Activated naive CD8-positive, alpha-beta T cell treated with anti-CD3 and anti-CD28 coated beads, Interleukin-2, amount 50 U/mL, for 24 hours (primary cell): ENCODE results near the gene NTRK1.

Experiments used
- ATAC-seq: fragments of 150-1000 bp; cut with Tn5 transposase; one replicate; pipeline ENCODE4 v1.10.0; 2021
- DNase-seq: peaks from one replicate; pipeline ENCODE4 v3.0.0; 2021
- H3K27ac Mint-ChIP-seq: one replicate; pipeline ENCODE4 v1.8.0; 2021; ENCODE audit warnings: mild to moderate bottlenecking, mixed read lengths
- H3K27me3 Mint-ChIP-seq: one replicate; pipeline ENCODE4 v1.8.0; 2021; ENCODE audit warnings: mixed read lengths
- H3K36me3 Mint-ChIP-seq: one replicate; pipeline ENCODE4 v1.8.0; 2021; ENCODE audit warnings: low read depth, mixed read lengths
- H3K4me1 Mint-ChIP-seq: one replicate; pipeline ENCODE4 v1.8.0; 2021; ENCODE audit warnings: mixed read lengths
- H3K4me3 Mint-ChIP-seq: one replicate; pipeline ENCODE4 v1.8.0; 2021; ENCODE audit warnings: mild to moderate bottlenecking, moderate library complexity, mixed read lengths
- H3K9me3 Mint-ChIP-seq: one replicate; pipeline ENCODE4 v1.8.0; 2021; ENCODE audit warnings: mixed read lengths

NTRK1 gene

GRCh38 chr1:156899956-156900718, 39.5 kb downstream of the NTRK1 start:
- DNase-seq = no peak
- Mint-ChIP-seq H3K27ac (no peak overlapping the region), H3K4me1 (peaks cover 4% of the 10 kb centered on the region), H3K9me3 (no peaks in the 10 kb centered on the region), H3K4me3 (no peak overlapping the region), H3K27me3 (peaks cover 34% of the 10 kb centered on the region), H3K36me3 (no peaks in the 10 kb centered on the region)
- no peak for ATAC-seq

GRCh38 chr1:156900896-156901589, 40.4 kb downstream of the NTRK1 start:
- ATAC-seq = no peak

GRCh38 chr1:156901590-156901900, 40.9 kb downstream of the NTRK1 start:
- peaks cover 30% of the 10 kb centered on the region for H3K27me3 Mint-ChIP-seq
- no peaks in the 10 kb centered on the region for H3K36me3 Mint-ChIP-seq
- H3K9me3 Mint-ChIP-seq = no peaks in the 10 kb centered on the region
- H3K27ac Mint-ChIP-seq = no peak overlapping the region
- H3K4me3 Mint-ChIP-seq = no peak overlapping the region
- DNase-seq (no peak), ATAC-seq (no peak)
- H3K4me1 Mint-ChIP-seq = peaks cover 4% of the 10 kb centered on the region

More at GRCh38 chr1:156900896-156901589, 40.4 kb downstream of the NTRK1 start:
- Mint-ChIP-seq H3K4me1 (peaks cover 4% of the 10 kb centered on the region), H3K36me3 (no peaks in the 10 kb centered on the region), H3K27ac (no peak overlapping the region), H3K9me3 (no peaks in the 10 kb centered on the region), H3K4me3 (no peak overlapping the region), H3K27me3 (peaks cover 30% of the 10 kb centered on the region)
- DNase-seq = no peak

GRCh38 chr1:156901966-156902915, 41.6 kb downstream of the NTRK1 start:
- H3K27ac Mint-ChIP-seq = no peak overlapping the region

GRCh38 chr1:156903328-156904091, 42.8 kb downstream of the NTRK1 start:
- Mint-ChIP-seq H3K36me3 (no peaks in the 10 kb centered on the region), H3K9me3 (no peaks in the 10 kb centered on the region), H3K4me3 (no peak overlapping the region), H3K27ac (no peak overlapping the region), H3K4me1 (peaks cover 2% of the 10 kb centered on the region), H3K27me3 (peaks cover 17% of the 10 kb centered on the region)
- no peak for ATAC-seq
- no peak for DNase-seq

More at GRCh38 chr1:156901966-156902915, 41.6 kb downstream of the NTRK1 start:
- peaks cover 6% of the 10 kb centered on the region for H3K4me1 Mint-ChIP-seq
- no peak overlapping the region for H3K4me3 Mint-ChIP-seq
- H3K27me3 Mint-ChIP-seq = peaks cover 28% of the 10 kb centered on the region
- no peak for DNase-seq
- ATAC-seq = no peak
- H3K9me3 Mint-ChIP-seq = no peaks in the 10 kb centered on the region
- no peaks in the 10 kb centered on the region for H3K36me3 Mint-ChIP-seq

GRCh38 chr1:156904187-156904959, 43.7 kb downstream of the NTRK1 start:
- H3K27ac Mint-ChIP-seq = no peak overlapping the region
- no peaks in the 10 kb centered on the region for H3K36me3 Mint-ChIP-seq
- peaks cover 11% of the 10 kb centered on the region for H3K27me3 Mint-ChIP-seq
- H3K9me3 Mint-ChIP-seq = no peaks in the 10 kb centered on the region
- H3K4me3 Mint-ChIP-seq = no peak overlapping the region
- DNase-seq = no peak
- no peak for ATAC-seq
- peaks cover 2% of the 10 kb centered on the region for H3K4me1 Mint-ChIP-seq

GRCh38 chr1:156905176-156905575, 44.5 kb downstream of the NTRK1 start:
- ATAC-seq = no peak
- Mint-ChIP-seq H3K4me1 (peaks cover 2% of the 10 kb centered on the region), H3K27ac (no peak overlapping the region), H3K27me3 (peaks cover 9% of the 10 kb centered on the region), H3K9me3 (no peaks in the 10 kb centered on the region), H3K36me3 (no peaks in the 10 kb centered on the region), H3K4me3 (no peak overlapping the region)
- no peak for DNase-seq

- peaks cover 6% of the 10 kb centered on the region for H3K27me3 Mint-ChIP-seq
- no peak for ATAC-seq
- H3K9me3 Mint-ChIP-seq = no peaks in the 10 kb centered on the region
- H3K27ac Mint-ChIP-seq = no peak overlapping the region
- no peak for DNase-seq
- no peak overlapping the region for H3K4me3 Mint-ChIP-seq
- H3K4me1 Mint-ChIP-seq = peaks cover 2% of the 10 kb centered on the region
- H3K36me3 Mint-ChIP-seq = no peaks in the 10 kb centered on the region
These were observed 45.0 kb downstream of the NTRK1 start for GRCh38 chr1:156905651-156906050.

- H3K36me3 Mint-ChIP-seq = no peaks in the 10 kb centered on the region
- no peak for DNase-seq
- ATAC-seq = no peak
These were observed 45.7 kb downstream of the NTRK1 start for GRCh38 chr1:156906206-156906906.

GRCh38 chr1:156908541-156908940, 47.9 kb downstream of the NTRK1 start:
- Mint-ChIP-seq H3K4me3 (no peak overlapping the region), H3K27ac (no peak overlapping the region), H3K36me3 (no peaks in the 10 kb centered on the region), H3K4me1 (peaks cover 2% of the 10 kb centered on the region), H3K27me3 (peaks cover 8% of the 10 kb centered on the region), H3K9me3 (no peaks in the 10 kb centered on the region)
- ATAC-seq (no peak), DNase-seq (no peak)

More at GRCh38 chr1:156906206-156906906, 45.7 kb downstream of the NTRK1 start:
- H3K27me3 Mint-ChIP-seq = peaks cover 11% of the 10 kb centered on the region
- no peak overlapping the region for H3K4me3 Mint-ChIP-seq
- peaks cover 2% of the 10 kb centered on the region for H3K4me1 Mint-ChIP-seq
- no peaks in the 10 kb centered on the region for H3K9me3 Mint-ChIP-seq
- no peak overlapping the region for H3K27ac Mint-ChIP-seq

GRCh38 chr1:156908955-156909354, 48.3 kb downstream of the NTRK1 start:
- no peak overlapping the region for H3K27ac Mint-ChIP-seq
- no peak for ATAC-seq
- peaks cover 8% of the 10 kb centered on the region for H3K27me3 Mint-ChIP-seq
- H3K4me3 Mint-ChIP-seq = no peak overlapping the region
- DNase-seq = no peak
- H3K36me3 Mint-ChIP-seq = no peaks in the 10 kb centered on the region
- no peaks in the 10 kb centered on the region for H3K9me3 Mint-ChIP-seq
- peaks cover 3% of the 10 kb centered on the region for H3K4me1 Mint-ChIP-seq

- Mint-ChIP-seq H3K4me1 (peaks cover 5% of the 10 kb centered on the region), H3K9me3 (no peaks in the 10 kb centered on the region), H3K4me3 (no peak overlapping the region), H3K27ac (no peak overlapping the region), H3K27me3 (peaks cover 15% of the 10 kb centered on the region), H3K36me3 (no peaks in the 10 kb centered on the region)
- no peak for ATAC-seq
- no peak for DNase-seq
These were observed 49.0 kb downstream of the NTRK1 start for GRCh38 chr1:156909671-156910070.

- DNase-seq (peak; percentile 77), ATAC-seq (no peak)
- Mint-ChIP-seq H3K27me3 (peaks cover 18% of the 10 kb centered on the region), H3K4me3 (no peak overlapping the region), H3K9me3 (no peaks in the 10 kb centered on the region), H3K27ac (no peak overlapping the region), H3K4me1 (peaks cover 5% of the 10 kb centered on the region), H3K36me3 (no peaks in the 10 kb centered on the region)
These were observed 49.7 kb downstream of the NTRK1 start for GRCh38 chr1:156910309-156910782.
